ENCODE data around the gene GPR142. TPM values are rescaled to one million over a fixed set of nuclear protein-coding genes. Genes with fewer than 3 reads are reported as not detected.

Gene GPR142
- total RNA-seq, 1 experiment from 2014 or later: not detected

DNA sequence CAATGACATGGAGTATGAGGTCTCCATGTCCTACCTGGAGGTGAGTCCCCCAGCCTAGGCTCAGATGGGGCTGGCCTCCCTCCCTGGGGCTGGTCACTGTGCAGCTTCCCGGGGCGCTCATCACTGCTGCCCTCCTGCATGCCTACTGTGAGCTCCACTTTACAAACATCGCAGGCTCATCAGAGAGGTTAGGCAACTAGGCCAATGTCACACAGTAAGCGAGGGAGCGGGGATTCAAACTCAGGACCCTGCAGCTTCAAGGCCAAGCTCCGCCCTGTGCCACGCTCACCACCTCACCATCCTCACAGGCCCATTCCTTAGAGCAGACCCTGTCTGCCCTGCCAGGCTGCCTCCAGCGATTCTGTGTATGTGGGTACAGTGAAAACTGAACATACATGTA lies 24.2 kb upstream of the GPR142 start:
- no peak for DNase-seq (ENCODE audit: low spot score)
- in situ Hi-C loops (cut with HindIII; ENCODE audit: low sequenced_read_pairs): loop anchor here (10.0 kb wide), 1 partner anchor 48 kb away; no protein-coding TSS in a partner anchor

DNA sequence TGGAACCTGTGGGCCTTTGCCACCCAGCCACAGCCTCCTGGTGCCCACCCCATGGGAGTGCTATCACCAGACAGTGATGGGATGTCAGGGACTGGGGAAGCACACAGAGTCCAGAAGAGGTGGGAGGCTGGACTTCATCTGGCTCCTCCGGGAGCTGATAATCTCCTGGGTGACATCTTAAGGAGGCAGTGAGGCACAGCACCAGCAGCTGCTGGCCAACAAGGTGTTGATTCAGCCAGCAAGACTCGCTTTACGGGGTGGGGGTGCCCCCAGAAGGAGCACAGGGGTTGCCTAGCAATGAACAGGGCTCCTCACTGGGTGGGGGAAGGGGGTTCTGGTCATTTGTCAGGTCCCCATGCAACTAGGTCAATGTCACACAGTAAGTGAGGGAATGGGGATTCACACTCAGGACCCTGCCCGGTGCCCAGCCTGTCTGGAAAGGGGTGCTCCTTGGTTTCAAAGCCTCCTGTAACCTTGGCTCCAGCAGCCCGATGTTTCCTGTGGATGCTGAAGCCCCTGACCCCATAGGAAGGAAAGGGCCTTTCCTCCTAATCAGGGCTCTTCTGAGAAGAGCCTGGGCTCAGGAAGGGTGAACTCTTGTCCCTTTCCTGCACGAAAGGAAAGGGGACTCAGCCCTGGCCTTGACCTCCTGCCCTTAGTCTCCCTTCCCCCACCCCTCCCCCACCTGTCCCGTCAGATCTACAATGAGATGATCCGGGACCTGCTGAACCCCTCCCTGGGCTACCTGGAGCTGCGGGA lies 23.6 kb upstream of the GPR142 start:
- in situ Hi-C loops (cut with HindIII; ENCODE audit: low sequenced_read_pairs): loop anchor here (10.0 kb wide), 1 partner anchor 49 kb away; no protein-coding TSS in a partner anchor

GRCh38 chr17:74344658-74345057 lies 22.6 kb upstream of the GPR142 start:
- DNase-seq (ENCODE audit: low spot score): no peak
- in situ Hi-C loops (cut with HindIII; ENCODE audit: low sequenced_read_pairs): loop anchor here (5.0 to 10.0 kb wide), 2 partner anchors 50 to 93 kb away; no protein-coding TSS in a partner anchor

More for the DNA sequence above, 23.6 kb upstream of the GPR142 start:
- DNase-seq (ENCODE audit: low spot score): no peak

- in situ Hi-C loops (cut with HindIII; ENCODE audit: low sequenced_read_pairs): loop anchor here (5.0 to 10.0 kb wide), 2 partner anchors 51 to 92 kb away; no protein-coding TSS in a partner anchor
- no peak for DNase-seq (ENCODE audit: low spot score)
Observed at GRCh38 chr17:74345433-74346241, 21.7 kb upstream of the GPR142 start.

GRCh38 chr17:74347646-74348045 lies 19.7 kb upstream of the GPR142 start:
- in situ Hi-C loops (cut with HindIII; ENCODE audit: low sequenced_read_pairs): loop anchor here (5.0 to 10.0 kb wide), 2 partner anchors 53 to 90 kb away; no protein-coding TSS in a partner anchor
- no peak for DNase-seq (ENCODE audit: low spot score)

GRCh38 chr17:74349120-74349519 lies 18.2 kb upstream of the GPR142 start:
- in situ Hi-C loops (cut with HindIII; ENCODE audit: low sequenced_read_pairs): loop anchor here (5.0 to 10.0 kb wide), 2 partner anchors 54 to 88 kb away; no protein-coding TSS in a partner anchor
- no peak for DNase-seq (ENCODE audit: low spot score)

GRCh38 chr17:74350486-74350885 lies 16.8 kb upstream of the GPR142 start:
- in situ Hi-C loops (cut with HindIII; ENCODE audit: low sequenced_read_pairs): no loop called here
- no peak for DNase-seq (ENCODE audit: low spot score)

- in situ Hi-C loops (cut with HindIII; ENCODE audit: low sequenced_read_pairs): no loop called here
Observed at GRCh38 chr17:74351552-74352210, 15.6 kb upstream of the GPR142 start.

GRCh38 chr17:74353446-74354060 lies 13.8 kb upstream of the GPR142 start:
- no peak for DNase-seq (ENCODE audit: low spot score)
- in situ Hi-C loops (cut with HindIII; ENCODE audit: low sequenced_read_pairs): no loop called here

More at GRCh38 chr17:74351552-74352210, 15.6 kb upstream of the GPR142 start:
- no peak for DNase-seq (ENCODE audit: low spot score)

DNA sequence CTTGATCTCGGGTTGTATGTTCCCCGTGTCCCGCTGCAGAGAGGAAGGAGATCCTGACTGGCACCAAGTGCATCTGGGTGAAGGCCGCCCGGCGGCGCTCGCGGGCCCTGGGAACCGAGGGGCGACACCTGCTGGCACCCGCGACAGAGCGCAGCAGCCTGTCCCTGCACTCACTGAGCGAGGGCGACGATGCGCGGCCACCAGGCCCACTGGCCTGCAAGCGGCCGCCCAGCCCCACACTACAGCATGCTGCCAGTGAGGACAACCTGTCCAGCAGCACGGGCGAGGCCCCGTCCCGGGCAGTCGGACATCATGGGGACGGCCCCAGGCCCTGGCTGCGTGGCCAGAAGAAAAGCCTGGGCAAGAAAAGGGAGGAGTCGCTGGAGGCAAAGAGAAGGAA lies 13.2 kb upstream of the GPR142 start:
- in situ Hi-C loops (cut with HindIII; ENCODE audit: low sequenced_read_pairs): no loop called here
- no peak for DNase-seq (ENCODE audit: low spot score)

DNA sequence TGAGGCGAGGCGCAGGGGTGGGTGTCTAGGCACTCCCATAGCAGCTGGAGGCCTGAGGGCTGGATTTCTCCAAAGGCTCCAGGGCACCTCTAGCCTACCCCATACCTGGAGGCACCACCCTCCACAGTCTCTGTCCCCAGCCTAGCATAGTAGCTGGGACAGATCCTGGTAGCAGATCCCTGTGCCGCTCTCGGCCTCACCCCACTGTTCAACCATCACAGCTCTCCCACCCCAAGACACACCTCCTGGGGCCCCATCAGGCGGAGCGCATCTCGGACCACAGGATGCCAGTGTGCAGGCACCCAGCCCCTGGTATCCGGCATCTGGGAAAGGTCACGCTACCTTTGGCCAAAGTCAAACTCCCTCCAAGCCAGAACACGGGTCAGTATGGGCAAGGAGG lies 12.7 kb upstream of the GPR142 start:
- in situ Hi-C loops (cut with HindIII; ENCODE audit: low sequenced_read_pairs): no loop called here
- no peak for DNase-seq (ENCODE audit: low spot score)

- in situ Hi-C loops (cut with HindIII; ENCODE audit: low sequenced_read_pairs): no loop called here
- DNase-seq (ENCODE audit: low spot score): no peak
Observed at GRCh38 chr17:74355065-74355464, 12.2 kb upstream of the GPR142 start.

DNA sequence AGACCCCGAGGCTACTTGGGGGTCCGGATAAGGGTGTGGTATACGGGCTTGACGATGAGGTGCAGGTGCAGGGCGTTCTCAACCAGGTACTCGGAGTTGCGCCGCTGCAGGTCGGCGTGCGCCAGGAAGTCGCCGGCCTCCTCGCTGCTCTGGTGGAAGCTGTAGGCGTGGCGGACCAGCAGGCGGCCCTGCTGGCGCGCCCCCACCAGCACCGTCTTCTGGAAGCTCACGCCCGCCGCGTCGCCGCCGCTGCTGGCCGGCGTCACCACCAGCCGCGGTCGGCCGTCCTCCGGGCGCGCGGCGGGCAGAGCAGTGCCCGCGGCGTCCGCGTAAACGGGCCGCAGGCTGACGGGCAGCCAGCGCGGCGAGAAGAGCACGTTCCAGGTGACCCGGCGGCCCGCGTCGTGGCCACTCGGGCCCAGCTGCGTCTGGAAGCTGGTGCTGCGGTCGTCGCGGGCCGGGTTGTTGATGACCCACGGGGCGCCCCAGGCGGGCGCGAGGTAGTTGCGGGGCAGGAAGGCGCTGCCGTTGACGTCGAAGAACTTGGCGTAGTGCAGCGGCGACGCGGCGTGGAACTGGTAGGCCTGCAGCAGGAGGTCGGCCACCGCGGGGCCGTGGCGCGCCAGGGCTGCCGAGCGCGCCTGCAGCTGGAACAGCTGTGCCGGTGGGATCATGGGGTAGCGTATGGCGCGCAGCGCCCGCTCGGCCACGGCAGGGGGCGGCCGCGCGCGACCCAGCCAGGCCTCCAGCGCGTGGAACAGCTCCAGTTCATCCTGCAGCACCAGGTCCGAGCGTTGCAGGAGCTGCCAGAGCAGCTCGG lies 10.4 kb upstream of the GPR142 start:
- in situ Hi-C loops (cut with HindIII; ENCODE audit: low sequenced_read_pairs): no loop called here
- DNase-seq (ENCODE audit: low spot score): no peak

DNA sequence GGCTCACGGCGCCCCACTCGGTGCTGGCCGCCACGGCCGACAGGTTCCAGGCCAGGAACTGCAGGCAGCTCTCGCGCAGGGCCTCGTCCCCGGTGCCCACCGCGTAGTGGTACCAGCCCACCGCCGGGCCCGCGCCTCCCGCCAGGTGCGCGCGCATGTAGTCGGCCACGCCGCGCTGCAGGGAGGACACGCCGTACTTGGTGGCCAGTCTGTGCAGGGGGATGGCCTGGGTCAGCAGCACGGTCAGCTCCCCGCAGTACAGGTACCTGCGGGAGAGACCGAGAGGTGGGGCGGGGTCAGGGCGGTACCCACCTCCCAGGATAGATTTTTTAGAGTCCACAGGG lies 9.9 kb upstream of the GPR142 start:
- DNase-seq (ENCODE audit: low spot score): no peak
- in situ Hi-C loops (cut with HindIII; ENCODE audit: low sequenced_read_pairs): no loop called here

- no peak for DNase-seq (ENCODE audit: low spot score)
- in situ Hi-C loops (cut with HindIII; ENCODE audit: low sequenced_read_pairs): no loop called here
Observed at GRCh38 chr17:74358697-74359096, 8.6 kb upstream of the GPR142 start.

GRCh38 chr17:74359916-74360315 lies 7.4 kb upstream of the GPR142 start:
- in situ Hi-C loops (cut with HindIII; ENCODE audit: low sequenced_read_pairs): no loop called here
- no peak for DNase-seq (ENCODE audit: low spot score)

GRCh38 chr17:74360899-74361229 lies 6.4 kb upstream of the GPR142 start:
- in situ Hi-C loops (cut with HindIII; ENCODE audit: low sequenced_read_pairs): no loop called here

GRCh38 chr17:74361230-74362068 lies 5.9 kb upstream of the GPR142 start, which contains the start of gene BTBD17:
BTBD17 (minus strand) TSS chr17:74361868; CDS start chr17:74361819, 49 bp downstream.
- peak; percentile 13 for DNase-seq (ENCODE audit: low spot score)
- in situ Hi-C loops (cut with HindIII; ENCODE audit: low sequenced_read_pairs): no loop called here

More at GRCh38 chr17:74360899-74361229, 6.4 kb upstream of the GPR142 start:
- no peak for DNase-seq (ENCODE audit: low spot score)

Measured in G401 (cell line).